HepG2 (cell line): ENCODE data around the gene NPHP1. TPM values are rescaled to one million over a fixed set of nuclear protein-coding genes. Genes with fewer than 3 reads are reported as not detected.

Experiments
- ATAC-seq: fragments of 200-7000 bp; cut with Tn5 transposase; 3 replicates; pipeline ENCODE4 v1.9.1; 2020; ENCODE audit warnings: mild to moderate bottlenecking, moderate library complexity
- BruUV-seq: library from RNA; stranded (reverse); fragments of 400-500 nt; replicated peaks from 2 replicates; lab custom pipeline; 2021; lab: Mats Ljungman, UMichigan
- CTCF ChIA-PET: fragments of 300-600 bp; formaldehyde crosslinking; extraction: SDS; loops from one replicate; lab custom pipeline; 2021; ENCODE audit warnings: low total read pairs, inconsistent platforms, low intra/inter-chr PET ratio; lab: Yijun Ruan, JAX
- POLR2A ChIA-PET: fragments of 350-600 bp; sonication (Branson Sonifier 250); formaldehyde crosslinking; loops from one replicate; lab custom pipeline; 2020; ENCODE audit warnings: antibody characterized with exemption, inconsistent platforms; lab: Yijun Ruan, JAX
- DNase-seq: peaks from one replicate; pipeline ENCODE4 v3.0.0-alpha.2; 2015; ENCODE audit warnings: low spot score
- FAIRE-seq: peaks from 3 replicates; lab custom pipeline; 2011; peaks lifted over from hg19 to GRCh38; lab: Jason Lieb, UNC
- H2AFZ ChIP-seq: one replicate; pipeline ENCODE4 v1.6.1; 2011; ENCODE audit warnings: low read length, inconsistent platforms
- H3K27ac ChIP-seq: fragments of 300-600 bp; 3 replicates; pipeline ENCODE4 v1.8.0; 2011; ENCODE audit warnings: mixed run types, mild to moderate bottlenecking, mixed read lengths, low read length, inconsistent platforms; ENCODE audit not compliant: insufficient read depth; ENCODE audit errors: extremely low read length
- H3K27me3 ChIP-seq, 2 experiments: fragments of 200-600 bp in 1 of 2; 2 replicates in 1 of 2; 3 replicates in 1 of 2; pipeline versions ENCODE4 v1.6.0 to v1.8.0; 2011; ENCODE audit warnings: low read length in 2 of 2, mild to moderate bottlenecking in 2 of 2, moderate library complexity in 2 of 2, inconsistent platforms in 1 of 2; ENCODE audit not compliant: insufficient read depth in 2 of 2, control insufficient read depth in 1 of 2
- H3K36me3 ChIP-seq, 2 experiments: fragments of 200-600 bp in 1 of 2; replicated peaks in 1 of 2; 2 replicates in 1 of 2; 3 replicates in 1 of 2; pipeline versions ENCODE4 v1.5.1 to v1.8.0; 2011; ENCODE audit warnings: low read length in 2 of 2, inconsistent platforms in 1 of 2; ENCODE audit not compliant: insufficient read depth in 2 of 2, control insufficient read depth in 1 of 2
- H3K4me1 ChIP-seq: 2 replicates; pipeline ENCODE4 v1.5.1; 2012; ENCODE audit warnings: low read length, inconsistent platforms; ENCODE audit not compliant: insufficient read depth
- H3K4me2 ChIP-seq: 2 replicates; pipeline ENCODE4 v1.6.0; 2011; ENCODE audit warnings: low read depth, low read length, inconsistent platforms
- H3K4me3 ChIP-seq, 3 experiments: fragments of 200-600 bp in 1 of 3; sonication (generic), shearing (Covaris generic) in 1 of 3; replicated peaks in 1 of 3; 2 replicates each; pipeline ENCODE4 v1.5.1; 2011 to 2016; ENCODE audit warnings: low read length in 3 of 3, inconsistent platforms in 2 of 3, low read depth in 2 of 3, mild to moderate bottlenecking in 2 of 3, control low read depth in 1 of 3, mixed read lengths in 1 of 3; ENCODE audit not compliant: insufficient read depth in 1 of 3
- H3K79me2 ChIP-seq: one replicate; pipeline ENCODE4 v1.6.1; 2011; ENCODE audit warnings: low read length, inconsistent platforms; ENCODE audit not compliant: insufficient read depth
- H3K9ac ChIP-seq: 2 replicates; pipeline ENCODE4 v1.6.0; 2011; ENCODE audit warnings: mild to moderate bottlenecking, low read depth, low read length, inconsistent platforms; ENCODE audit not compliant: insufficient read depth
- H3K9me3 ChIP-seq: 2 replicates; pipeline ENCODE4 v1.5.1; 2012; ENCODE audit warnings: mild to moderate bottlenecking, low read length
- H4K20me1 ChIP-seq: 2 replicates; pipeline ENCODE4 v1.6.0; 2011; ENCODE audit warnings: inconsistent platforms, mild to moderate bottlenecking, low read length, moderate library complexity; ENCODE audit not compliant: insufficient read depth
- ATF7 ChIP-seq, 2 experiments: fragments of 450-650 bp in 1 of 2; sonication (generic) in 1 of 2; formaldehyde crosslinking in 1 of 2; IDR thresholded peaks; 2 replicates each; pipeline versions ENCODE4 v1.4.0 to v1.6.1; 2016 to 2020; ENCODE audit warnings: antibody characterized with exemption in 1 of 2, mild to moderate bottlenecking in 1 of 2, missing genetic modification reagents in 1 of 2
- BRCA1 ChIP-seq: sonication (generic); formaldehyde crosslinking; IDR thresholded peaks from 2 replicates; pipeline ENCODE4 v1.4.0; 2020; ENCODE audit warnings: missing genetic modification reagents
- GATAD2A ChIP-seq: IDR thresholded peaks from 2 replicates; pipeline ENCODE4 v1.6.1; 2016
- HNF4G ChIP-seq, 2 experiments: sonication (generic) in 1 of 2; formaldehyde crosslinking in 1 of 2; IDR thresholded peaks; 2 replicates each; pipeline versions ENCODE4 v1.4.0 to v1.6.1; 2011 to 2020; ENCODE audit warnings: borderline replicate concordance in 2 of 2, low read depth in 2 of 2, mild to moderate bottlenecking in 2 of 2, low read length in 1 of 2, missing genetic modification reagents in 1 of 2, moderate library complexity in 1 of 2
- MAZ ChIP-seq, 2 experiments: sonication (generic) in 1 of 2; formaldehyde crosslinking in 1 of 2; IDR thresholded peaks; 2 replicates each; pipeline versions ENCODE4 v1.5.0 to v1.6.1; 2012 to 2020; ENCODE audit warnings: low read depth in 2 of 2, mild to moderate bottlenecking in 2 of 2, borderline replicate concordance in 1 of 2, improper control_type of control experiment in 1 of 2, low read length in 1 of 2, missing genetic modification reagents in 1 of 2, moderate library complexity in 1 of 2
- REL ChIP-seq: sonication (generic); formaldehyde crosslinking; conservative IDR thresholded peaks from 2 replicates; pipeline ENCODE4 v1.8.0; 2022; ENCODE audit warnings: mild to moderate bottlenecking, missing genetic modification reagents, moderate library complexity
- TARDBP ChIP-seq: sonication (generic); formaldehyde crosslinking; IDR thresholded peaks from 2 replicates; pipeline ENCODE4 v1.8.0; 2022; ENCODE audit warnings: mild to moderate bottlenecking, missing genetic modification reagents
- THRA ChIP-seq: sonication (generic); formaldehyde crosslinking; IDR thresholded peaks from 2 replicates; pipeline ENCODE4 v1.4.0; 2020; ENCODE audit warnings: missing genetic modification reagents, borderline replicate concordance
- ZFP36 ChIP-seq: fragments of 150-350 bp; IDR thresholded peaks from 2 replicates; pipeline ENCODE4 v1.6.1; 2018; ENCODE audit warnings: borderline replicate concordance, low read length, low read depth; ENCODE audit not compliant: partially characterized antibody
- ZNF567 ChIP-seq: sonication (generic); formaldehyde crosslinking; IDR thresholded peaks from 2 replicates; pipeline ENCODE4 v1.8.1; 2023; ENCODE audit warnings: mild to moderate bottlenecking, missing genetic modification reagents, borderline replicate concordance
- WGBS: methylation state at CpG from one replicate; pipeline ENCODE4 v1.1.6; 2017; ENCODE audit warnings: low lambda C conversion rate; 5-methylcytosine and 5-hydroxymethylcytosine counted together
- in situ Hi-C: cut with HindIII; loops from 2 replicates; pipeline ENCODE4 v1.10.0; 2017; ENCODE audit warnings: low pct_unique_long_range_greater_than_20kb; ENCODE audit not compliant: extremely low pct_ligation_motif_present
- intact Hi-C: fragments of 100-400 bp; cut with micrococcal nuclease; formaldehyde crosslinking; loops from one replicate; pipeline ENCODE4 v1.10.0; 2022; ENCODE audit not compliant: unreplicated experiment
- polyA plus RNA-seq, 8 experiments: library from polyadenylated mRNA; depleted of rRNA in 3 of 8; stranded (reverse) in 7 of 8; unstranded in 1 of 8; fragments of >200 nt; fragmentation: Illumina TruSeq in 4 of 8; extraction: Trizol in 4 of 8; gene quantifications; 2 replicates each; pipeline versions ENCODE4 v1.2.1 to v1.2.3, GENCODE V29; 2011 to 2016; ENCODE audit warnings: low read depth in 4 of 8, missing spikeins in 1 of 8, mixed read lengths in 1 of 8; ENCODE audit not compliant: insufficient read depth in 1 of 8
- total RNA-seq, 5 experiments: library from RNA; depleted of rRNA; stranded (reverse); fragments of >200 nt; fragmentation: Illumina TruSeq; extraction: Trizol; gene quantifications; 2 replicates each; pipeline ENCODE4 v1.2.3, GENCODE V29; 2016; ENCODE audit warnings: low read depth in 1 of 5

Gene NPHP1
- total and polyA plus RNA-seq, 2 of the 13 experiments (the other 11 are each of a cell fraction or from before 2014, with no cell fraction given), result 2.7 to 4.8 TPM

- no peak for FAIRE-seq
- Histone ChIP-seq H2AFZ (no peak overlapping the region), H3K79me2 (no peaks in the 10 kb centered on the region), H3K4me1 (peaks cover 58% of the 10 kb centered on the region), H3K9me3 (no peaks in the 10 kb centered on the region), H3K4me3 (no peak overlapping the region), H4K20me1 (no peaks in the 10 kb centered on the region), H3K27ac (no peak overlapping the region), H3K27me3 (peaks cover 0 to 27% of the 10 kb centered on the region in 2 experiments; a peak in 3 of 5 replicates), H3K4me2 (0 out of 2 replicates have a peak overlapping the region, but pooled peaks have one; percentile 13), H3K36me3 (no peaks in the 10 kb centered on the region), H3K9ac (no peak overlapping the region)
- in situ Hi-C loops (no loop called here), intact Hi-C loops (no loop called here)
- ATAC-seq, result peak; percentile 17
- no TSS peak for BruUV-seq
- CTCF ChIA-PET, result no interaction called here
- POLR2A ChIA-PET, result no interaction called here
- peak; percentile 31; the same call in 1 of the 2 replicates for TF ChIP-seq HNF4G (IDR thresholded peaks at IDR 0.05; ENCODE audit: borderline replicate concordance, low read depth, low read length)
- TF ChIP-seq HNF4G (CRISPR knock-in tag; IDR thresholded peaks at IDR 0.05; ENCODE audit: borderline replicate concordance, low read depth), result no peak
- no peak for TF ChIP-seq TARDBP (CRISPR knock-in tag)
- no peak for DNase-seq
- WGBS, result 48% methylated on average over 14 of the region's 20 CpGs
Measured at GRCh38 chr2:110103061-110103961, 101.5 kb downstream of the NPHP1 start.

- no peak overlapping the region for H2AFZ ChIP-seq
- POLR2A ChIA-PET, result no interaction called here
- 34% methylated on average over 9 of the region's 9 CpGs for WGBS
- ATAC-seq (0 out of 3 replicates have a peak, but pooled peaks have one; percentile 4), FAIRE-seq (no peak), DNase-seq (no peak)
- H4K20me1 ChIP-seq, result no peaks in the 10 kb centered on the region
- intact Hi-C loops (no loop called here), in situ Hi-C loops (no loop called here)
- TF ChIP-seq ZFP36 (peak; percentile 83), MAZ (IDR thresholded peaks at IDR 0.05; ENCODE audit: borderline replicate concordance, low read depth, low read length) (no peak), MAZ (CRISPR knock-in tag; IDR thresholded peaks at IDR 0.05; ENCODE audit: low read depth) (no peak), REL (no peak), ZNF567 (no peak), ATF7 (IDR thresholded peaks at IDR 0.05) (no peak), ATF7 (CRISPR knock-in tag; IDR thresholded peaks at IDR 0.05) (no peak), THRA (CRISPR knock-in tag) (no peak), BRCA1 (CRISPR knock-in tag) (no peak), GATAD2A (CRISPR knock-in tag) (no peak)
- H3K4me1 ChIP-seq, result peaks cover 58% of the 10 kb centered on the region
- no peaks in the 10 kb centered on the region for H3K36me3 ChIP-seq
- H3K27ac ChIP-seq, result no peak overlapping the region
- no peaks in the 10 kb centered on the region for H3K79me2 ChIP-seq
- no TSS peak for BruUV-seq
- peaks cover 0 to 19% of the 10 kb centered on the region in 2 experiments; a peak in 1 of 5 replicates for H3K27me3 ChIP-seq
- H3K9ac ChIP-seq, result peak overlapping the region; percentile 45; the same call in 1 of the 2 replicates
- peak overlapping the region in 2 of 3 experiments; percentile 14 to 43; a peak in 2 of 6 replicates for H3K4me3 ChIP-seq
- CTCF ChIA-PET, result no interaction called here
- peak overlapping the region; percentile 60 for H3K4me2 ChIP-seq
- no peaks in the 10 kb centered on the region for H3K9me3 ChIP-seq
Measured at GRCh38 chr2:110101901-110102803, 102.7 kb downstream of the NPHP1 start.
